ENCODE data around the gene PIEZO2. TPM values are rescaled to one million over a fixed set of nuclear protein-coding genes. Genes with fewer than 3 reads are reported as not detected.

The PIEZO2 gene
- total RNA-seq, 6 donors from 2014 or later = 6.5 to 37.7 (median 7.8) TPM

DNA sequence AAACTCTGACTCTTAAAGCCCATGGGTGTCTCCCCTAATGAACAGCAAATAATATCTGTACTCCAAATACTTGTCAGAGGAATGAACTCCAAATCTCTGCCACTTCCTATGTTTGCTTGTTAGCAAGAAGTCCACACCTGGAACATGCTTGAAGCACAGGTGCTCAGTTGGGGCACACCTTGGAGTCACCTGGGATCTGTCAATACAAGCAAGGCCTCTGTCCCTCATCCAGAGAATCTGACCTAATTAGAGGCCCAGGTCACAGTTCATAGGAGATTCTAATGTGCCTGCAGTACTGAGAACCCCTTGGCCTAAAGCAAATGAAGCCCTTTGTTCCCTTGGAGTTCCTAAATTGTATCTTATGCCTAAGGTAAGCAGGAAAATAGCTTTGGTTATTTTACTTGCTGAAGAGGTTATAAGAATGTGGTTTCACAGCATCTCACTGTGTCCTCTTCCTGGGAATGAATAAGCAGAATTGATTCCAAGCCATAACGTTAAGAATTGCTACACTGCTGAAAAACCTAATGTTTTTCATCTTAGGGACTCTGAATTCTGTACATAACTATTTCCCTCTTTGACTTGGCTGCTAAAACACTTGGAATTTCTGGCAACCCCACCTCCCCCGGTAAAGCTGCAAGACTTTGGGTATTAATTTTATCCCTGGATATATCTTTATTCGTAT lies 113.4 kb downstream of the PIEZO2 start:
- Histone ChIP-seq H3K4me1 (no peaks in the 10 kb centered on the region), H3K27ac (no peak overlapping the region), H3K27me3 (no peaks in the 10 kb centered on the region), H3K4me3 (no peak overlapping the region), H3K36me3 (no peaks in the 10 kb centered on the region), H3K9me3 (no peaks in the 10 kb centered on the region)
- DNase-seq (no peak), ATAC-seq (ENCODE audit: low FRiP score in 2 of 2) (no peak)
- 55 to 64% methylated on average over 3 of the region's 3 CpGs for WGBS, 2 donors
- TF ChIP-seq POLR2A (IDR thresholded peaks at IDR 0.05) = no peak
- TF ChIP-seq POLR2AphosphoS5 (IDR thresholded peaks at IDR 0.05) = no peak
- TF ChIP-seq, protein P1, sequence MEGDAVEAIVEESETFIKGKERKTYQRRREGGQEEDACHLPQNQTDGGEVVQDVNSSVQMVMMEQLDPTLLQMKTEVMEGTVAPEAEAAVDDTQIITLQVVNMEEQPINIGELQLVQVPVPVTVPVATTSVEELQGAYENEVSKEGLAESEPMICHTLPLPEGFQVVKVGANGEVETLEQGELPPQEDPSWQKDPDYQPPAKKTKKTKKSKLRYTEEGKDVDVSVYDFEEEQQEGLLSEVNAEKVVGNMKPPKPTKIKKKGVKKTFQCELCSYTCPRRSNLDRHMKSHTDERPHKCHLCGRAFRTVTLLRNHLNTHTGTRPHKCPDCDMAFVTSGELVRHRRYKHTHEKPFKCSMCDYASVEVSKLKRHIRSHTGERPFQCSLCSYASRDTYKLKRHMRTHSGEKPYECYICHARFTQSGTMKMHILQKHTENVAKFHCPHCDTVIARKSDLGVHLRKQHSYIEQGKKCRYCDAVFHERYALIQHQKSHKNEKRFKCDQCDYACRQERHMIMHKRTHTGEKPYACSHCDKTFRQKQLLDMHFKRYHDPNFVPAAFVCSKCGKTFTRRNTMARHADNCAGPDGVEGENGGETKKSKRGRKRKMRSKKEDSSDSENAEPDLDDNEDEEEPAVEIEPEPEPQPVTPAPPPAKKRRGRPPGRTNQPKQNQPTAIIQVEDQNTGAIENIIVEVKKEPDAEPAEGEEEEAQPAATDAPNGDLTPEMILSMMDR (IDR thresholded peaks at IDR 0.05) = no peak
- TF ChIP-seq EP300 (IDR thresholded peaks at IDR 0.05) = no peak

DNA sequence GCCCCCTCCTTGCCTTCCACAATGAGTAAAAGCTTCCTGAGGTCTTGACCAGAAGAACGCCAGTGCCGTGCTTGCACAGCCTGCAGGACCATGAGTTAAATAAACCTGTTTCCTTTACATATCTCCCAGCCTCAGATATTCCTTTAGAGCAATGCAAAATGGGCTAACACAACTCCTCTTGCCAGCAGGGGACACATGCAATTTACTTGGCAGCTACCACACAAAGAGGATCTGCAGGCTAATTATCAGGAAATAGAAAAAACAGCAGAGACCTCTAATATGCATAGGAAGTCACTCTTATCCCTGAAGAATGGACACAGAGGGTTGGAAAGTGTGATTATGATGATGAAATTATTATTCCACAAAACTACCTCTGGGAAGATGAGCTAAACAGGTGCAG lies 114.0 kb downstream of the PIEZO2 start:
- DNase-seq (no peak), ATAC-seq (ENCODE audit: low FRiP score in 2 of 2) (no peak)
- TF ChIP-seq EP300 (IDR thresholded peaks at IDR 0.05) = no peak
- TF ChIP-seq, protein P1 (IDR thresholded peaks at IDR 0.05) = no peak
- no peak for TF ChIP-seq POLR2A (IDR thresholded peaks at IDR 0.05)
- TF ChIP-seq POLR2AphosphoS5 (IDR thresholded peaks at IDR 0.05) = no peak
- Histone ChIP-seq H3K9me3 (no peaks in the 10 kb centered on the region), H3K4me1 (no peaks in the 10 kb centered on the region), H3K36me3 (no peaks in the 10 kb centered on the region), H3K27me3 (no peaks in the 10 kb centered on the region), H3K27ac (no peak overlapping the region), H3K4me3 (no peak overlapping the region)
- 81 to 86% methylated on average over 2 of the region's 2 CpGs for WGBS, 2 donors

DNA sequence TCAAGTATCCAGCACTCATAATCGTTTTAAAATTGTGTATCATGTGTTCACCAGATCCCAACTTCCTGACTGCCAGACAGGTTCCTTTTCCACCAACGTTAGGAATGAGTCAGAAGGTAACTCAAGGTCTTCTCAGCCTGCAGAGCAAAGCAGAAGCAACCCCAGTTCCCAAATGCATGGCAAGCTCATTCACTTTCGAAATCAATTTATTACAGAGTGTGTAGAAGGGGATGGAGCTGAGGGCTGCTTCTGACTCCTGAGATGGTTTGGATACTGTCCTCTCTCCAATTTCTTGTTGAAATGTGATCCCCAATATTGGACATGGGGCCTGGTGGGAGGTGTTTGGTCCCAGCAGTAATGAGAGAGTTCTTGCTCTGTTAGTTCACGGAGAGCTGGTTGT lies 114.5 kb downstream of the PIEZO2 start:
- H3K4me3 ChIP-seq = no peak overlapping the region
- ATAC-seq (ENCODE audit: low FRiP score in 2 of 2) = no peak
- H3K27me3 ChIP-seq = no peaks in the 10 kb centered on the region
- H3K9me3 ChIP-seq = no peaks in the 10 kb centered on the region
- DNase-seq = no peak
- 52 to 56% methylated on average over 4 of the region's 4 CpGs for WGBS, 2 donors
- no peaks in the 10 kb centered on the region for H3K4me1 ChIP-seq
- H3K36me3 ChIP-seq = no peaks in the 10 kb centered on the region
- TF ChIP-seq POLR2AphosphoS5 (IDR thresholded peaks at IDR 0.05) (no peak), POLR2A (IDR thresholded peaks at IDR 0.05) (no peak), EP300 (IDR thresholded peaks at IDR 0.05) (no peak)
- TF ChIP-seq, protein P1 (IDR thresholded peaks at IDR 0.05) = no peak
- no peak overlapping the region for H3K27ac ChIP-seq

DNA sequence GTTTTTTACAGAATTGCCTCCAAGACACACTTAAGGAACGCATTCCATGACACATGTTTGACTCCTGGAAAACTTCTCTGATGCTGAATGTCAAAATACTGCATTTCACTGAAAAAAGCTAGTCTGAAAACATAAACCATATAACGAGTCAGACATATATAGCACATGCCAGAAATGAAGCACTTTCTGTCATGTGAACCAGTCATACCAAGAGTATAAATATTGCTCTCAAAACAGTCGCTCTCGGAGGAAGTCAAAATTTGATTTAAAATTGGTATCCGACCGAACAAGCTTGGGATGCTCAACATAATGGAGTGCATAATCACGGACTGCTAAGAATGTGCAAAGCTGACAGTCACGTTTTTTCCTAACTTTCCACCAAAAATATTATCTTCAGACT lies 115.9 kb downstream of the PIEZO2 start:
- no peaks in the 10 kb centered on the region for H3K36me3 ChIP-seq
- TF ChIP-seq POLR2A (IDR thresholded peaks at IDR 0.05) (no peak), POLR2AphosphoS5 (IDR thresholded peaks at IDR 0.05) (no peak), EP300 (IDR thresholded peaks at IDR 0.05) (no peak)
- TF ChIP-seq, protein P1 (IDR thresholded peaks at IDR 0.05) = no peak
- no peak overlapping the region for H3K4me3 ChIP-seq
- no peaks in the 10 kb centered on the region for H3K9me3 ChIP-seq
- DNase-seq (no peak), ATAC-seq (ENCODE audit: low FRiP score in 2 of 2) (no peak)
- no peaks in the 10 kb centered on the region for H3K4me1 ChIP-seq
- 86 to 89% methylated on average over 8 of the region's 8 CpGs for WGBS, 2 donors
- no peaks in the 10 kb centered on the region for H3K27me3 ChIP-seq
- H3K27ac ChIP-seq = no peak overlapping the region

DNA sequence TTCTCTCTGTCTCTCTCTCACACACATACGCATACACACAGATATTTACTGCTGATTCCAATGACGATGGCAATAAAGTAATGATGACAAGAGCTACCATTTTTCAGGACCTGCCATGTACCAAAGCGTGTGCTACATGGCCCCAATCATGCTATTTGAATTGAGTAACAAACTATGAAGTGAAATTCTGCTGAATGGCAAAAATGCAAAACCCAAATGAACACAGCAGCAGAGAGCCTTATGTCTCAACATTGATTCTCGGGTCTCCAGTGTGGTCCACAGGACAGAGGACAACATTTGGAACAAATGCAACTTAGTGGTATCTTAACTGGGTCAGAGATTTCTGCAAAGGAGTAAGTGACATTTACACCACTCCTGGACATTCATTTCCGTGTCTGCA lies 117.4 kb downstream of the PIEZO2 start:
- Histone ChIP-seq H3K4me1 (peaks cover 0 to 6% (median 0%) of the 10 kb centered on the region in 4 donors), H3K9me3 (no peaks in the 10 kb centered on the region), H3K27ac (no peak overlapping the region), H3K36me3 (no peaks in the 10 kb centered on the region), H3K27me3 (no peaks in the 10 kb centered on the region), H3K4me3 (no peak overlapping the region)
- DNase-seq (no peak), ATAC-seq (ENCODE audit: low FRiP score in 2 of 2) (no peak)
- TF ChIP-seq EP300 (IDR thresholded peaks at IDR 0.05) = no peak
- TF ChIP-seq, protein P1 (IDR thresholded peaks at IDR 0.05) = no peak
- TF ChIP-seq POLR2AphosphoS5 (IDR thresholded peaks at IDR 0.05) = no peak
- no peak for TF ChIP-seq POLR2A (IDR thresholded peaks at IDR 0.05)
- 85 to 93% methylated on average over 5 of the region's 5 CpGs for WGBS, 2 donors

Data from upper lobe of left lung (tissue), 6 donors.